GM12878 (cell line): ENCODE data around the gene CNTNAP2. TPM values are rescaled to one million over a fixed set of nuclear protein-coding genes. Genes with fewer than 3 reads are reported as not detected.
A peak's percentile ranks its signal among the peaks of the same experiment; 100 is the strongest.

Source experiments
- ATAC-seq: fragments of 200-7000 bp; cut with Tn5 transposase; 3 replicates; pipeline ENCODE4 v1.9.1; 2020; ENCODE audit warnings: mild to moderate bottlenecking, moderate library complexity
- BruUV-seq: library from RNA; stranded (reverse); fragments of 400-500 nt; replicated peaks from 2 replicates; lab custom pipeline; 2021; lab: Mats Ljungman, UMichigan
- CTCF ChIA-PET: fragments of 300-600 bp; sonication (Branson Sonifier 250); formaldehyde crosslinking; extraction: SDS; loops from one replicate; lab custom pipeline; 2021; ENCODE audit warnings: inconsistent platforms; lab: Yijun Ruan, JAX
- POLR2A ChIA-PET: fragments of 350-600 bp; formaldehyde crosslinking; extraction: SDS; loops from one replicate; lab custom pipeline; 2021; ENCODE audit warnings: inconsistent platforms; lab: Charles Lee
- RAD21 ChIA-PET: fragments of 300-600 bp; sonication (Branson Sonifier 250); formaldehyde crosslinking; loops from one replicate; lab custom pipeline; 2023; ENCODE audit warnings: antibody characterized with exemption; ENCODE audit not compliant: unreplicated experiment; lab: Charles Lee
- SMC1A ChIA-PET: fragments of 300-600 bp; sonication (Branson Sonifier 250); formaldehyde crosslinking; loops from one replicate; lab custom pipeline; 2023; ENCODE audit not compliant: unreplicated experiment, uncharacterized antibody; lab: Charles Lee
- DNase-seq: peaks from one replicate; pipeline ENCODE4 v3.0.0-alpha.2; 2011; ENCODE audit warnings: low read depth, low spot score
- FAIRE-seq: peaks from 3 replicates; lab custom pipeline; 2011; peaks lifted over from hg19 to GRCh38; lab: Jason Lieb, UNC
- H2AFZ ChIP-seq: 2 replicates; pipeline ENCODE4 v1.6.0; 2011; ENCODE audit warnings: low read depth, low read length, control low read depth; ENCODE audit not compliant: control insufficient read depth
- H3K27ac ChIP-seq: 2 replicates; pipeline ENCODE4 v1.5.1; 2011; ENCODE audit warnings: control low read depth; ENCODE audit not compliant: control insufficient read depth, insufficient read depth
- H3K27me3 ChIP-seq, 2 experiments: replicated peaks in 1 of 2; 2 replicates each; pipeline versions ENCODE4 v1.6.0 to v1.6.1; 2011; ENCODE audit warnings: low read length in 1 of 2; ENCODE audit not compliant: control insufficient read depth in 2 of 2, insufficient read depth in 2 of 2
- H3K36me3 ChIP-seq, 2 experiments: 2 replicates each; pipeline ENCODE4 v1.5.1; 2011; ENCODE audit warnings: low read length in 1 of 2; ENCODE audit not compliant: control insufficient read depth in 2 of 2, insufficient read depth in 2 of 2
- H3K4me1 ChIP-seq: 2 replicates; pipeline ENCODE4 v1.6.1; 2011; ENCODE audit warnings: mild to moderate bottlenecking, low read length, moderate library complexity, mixed read lengths; ENCODE audit not compliant: control insufficient read depth, insufficient read depth
- H3K4me2 ChIP-seq: 2 replicates; pipeline ENCODE4 v1.6.0; 2011; ENCODE audit warnings: control low read depth; ENCODE audit not compliant: control insufficient read depth, insufficient read depth
- H3K4me3 ChIP-seq: fragments of 200-600 bp; sonication (generic); 2 replicates; pipeline ENCODE4 v1.5.1; 2016
- H3K79me2 ChIP-seq: 2 replicates; pipeline ENCODE4 v1.6.0; 2011; ENCODE audit warnings: low read length; ENCODE audit not compliant: control insufficient read depth, insufficient read depth
- H3K9ac ChIP-seq: 2 replicates; pipeline ENCODE4 v1.8.0; 2011; ENCODE audit warnings: low read length, control low read depth, mixed read lengths; ENCODE audit not compliant: control insufficient read depth, insufficient read depth
- H3K9me3 ChIP-seq: replicated peaks from 3 replicates; pipeline ENCODE4 v1.5.1; 2011; ENCODE audit warnings: mild to moderate bottlenecking, low read length; ENCODE audit not compliant: control insufficient read depth, insufficient read depth
- H4K20me1 ChIP-seq: 2 replicates; pipeline ENCODE4 v1.6.0; 2011; ENCODE audit not compliant: control insufficient read depth, insufficient read depth
- ATF2 ChIP-seq: IDR thresholded peaks from 2 replicates; pipeline ENCODE4 v1.6.1; 2012; ENCODE audit warnings: low read length, inconsistent platforms
- BHLHE40 ChIP-seq, 2 experiments: fragments of 450-650 bp in 1 of 2; IDR thresholded peaks; 2 replicates each; pipeline ENCODE4 v1.6.1; 2011 to 2017; ENCODE audit warnings: low read depth in 2 of 2, borderline replicate concordance in 1 of 2, improper control_type of control experiment in 1 of 2, low read length in 1 of 2, mild to moderate bottlenecking in 1 of 2
- CBFB ChIP-seq: IDR thresholded peaks from 2 replicates; pipeline ENCODE4 v1.6.1; 2016; ENCODE audit warnings: antibody characterized with exemption, low read depth
- CEBPB ChIP-seq, 2 experiments: fragments of 150-350 bp in 1 of 2; IDR thresholded peaks; 2 replicates each; pipeline ENCODE4 v1.6.1; 2012 to 2014; ENCODE audit warnings: low read depth in 2 of 2, low read length in 2 of 2, borderline replicate concordance in 1 of 2, inconsistent platforms in 1 of 2
- DPF2 ChIP-seq: fragments of 450-650 bp; IDR thresholded peaks from 2 replicates; pipeline ENCODE4 v1.6.1; 2017; ENCODE audit warnings: mild to moderate bottlenecking
- FOS ChIP-seq: IDR thresholded peaks from 3 replicates; pipeline ENCODE4 v1.6.1; 2011; ENCODE audit warnings: borderline replicate concordance; ENCODE audit not compliant: insufficient read length; ENCODE audit errors: extremely low read depth
- IRF4 ChIP-seq: IDR thresholded peaks from 2 replicates; pipeline ENCODE4 v1.6.1; 2011; ENCODE audit warnings: low read depth, low read length
- KLF5 ChIP-seq: fragments of 450-650 bp; IDR thresholded peaks from 2 replicates; pipeline ENCODE4 v1.6.1; 2014; ENCODE audit warnings: mild to moderate bottlenecking; ENCODE audit not compliant: partially characterized antibody
- POU2F2 ChIP-seq: IDR thresholded peaks from 3 replicates; pipeline ENCODE4 v1.6.1; 2011; ENCODE audit warnings: low read depth, mild to moderate bottlenecking, low read length, borderline replicate concordance
- RAD21 ChIP-seq: IDR thresholded peaks from 2 replicates; pipeline ENCODE4 v1.6.1; 2011; ENCODE audit warnings: mild to moderate bottlenecking, low read depth, low read length, moderate library complexity; ENCODE audit not compliant: insufficient read depth
- RELB ChIP-seq: fragments of 450-650 bp; IDR thresholded peaks from 2 replicates; pipeline ENCODE4 v1.6.1; 2017; ENCODE audit warnings: low read depth, mild to moderate bottlenecking, moderate library complexity
- REST ChIP-seq: IDR thresholded peaks from 2 replicates; pipeline ENCODE4 v1.6.1; 2012; ENCODE audit warnings: mild to moderate bottlenecking, low read depth, low read length
- SIN3A ChIP-seq: IDR thresholded peaks from 2 replicates; pipeline ENCODE4 v1.6.1; 2012; ENCODE audit warnings: low read depth, low read length, improper control_type of control experiment
- TARDBP ChIP-seq: IDR thresholded peaks from 2 replicates; pipeline ENCODE4 v1.6.1; 2016; ENCODE audit warnings: borderline replicate concordance
- ZNF687 ChIP-seq: fragments of 450-650 bp; IDR thresholded peaks from 2 replicates; pipeline ENCODE4 v1.6.1; 2017; ENCODE audit warnings: mild to moderate bottlenecking, moderate library complexity
- in situ Hi-C: fragments of 300-500 bp; cut with MboI; formaldehyde crosslinking; loops from 9 replicates; pipeline ENCODE4 v1.14.3; 2018; ENCODE audit warnings: mixed read lengths
- intact Hi-C: fragments of 100-400 bp; cut with micrococcal nuclease; formaldehyde crosslinking; loops from one replicate; pipeline ENCODE4 v1.14.2; 2022; ENCODE audit not compliant: unreplicated experiment
- polyA plus RNA-seq, 11 experiments: library from polyadenylated mRNA; depleted of rRNA in 4 of 11; unstranded in 6 of 11; stranded (reverse) in 5 of 11; fragments of >200 nt; fragmentation: Nextera tagmentation in 4 of 11; fragmentation: Illumina TruSeq in 1 of 11; extraction: Ambion mirVana in 4 of 11; extraction: Trizol in 1 of 11; gene quantifications; 1 replicate in 1 of 11; 2 replicates in 10 of 11; pipeline versions ENCODE4 v1.2.1 to v1.2.3, GENCODE V29; 2011 to 2016; ENCODE audit warnings: inconsistent platforms in 2 of 11, missing spikeins in 2 of 11, low read depth in 1 of 11
- total RNA-seq, 4 experiments: library from RNA; depleted of rRNA in 3 of 4; stranded (reverse); fragments of >200 nt in 3 of 4; fragmentation: Illumina TruSeq in 1 of 4; extraction: Trizol in 1 of 4; gene quantifications; 2 replicates each; pipeline versions ENCODE4 v1.2.1 to v1.2.3, GENCODE V29; 2013 to 2021

Gene CNTNAP2
- total and polyA plus RNA-seq, 10 of the 15 experiments (the other 5 are each of a cell fraction or from before 2014, with no cell fraction given), result 0.03 to 0.08 (median 0.03) TPM; not detected in 7

- Histone ChIP-seq H3K9me3 (no peaks in the 10 kb centered on the region), H3K27me3 (no peaks in the 10 kb centered on the region), H3K4me3 (no peak overlapping the region), H4K20me1 (no peaks in the 10 kb centered on the region), H3K4me2 (no peak overlapping the region), H3K27ac (no peak overlapping the region), H3K9ac (no peak overlapping the region), H3K79me2 (no peaks in the 10 kb centered on the region), H3K36me3 (no peaks in the 10 kb centered on the region), H2AFZ (no peak overlapping the region), H3K4me1 (no peaks in the 10 kb centered on the region)
- no TSS peak for BruUV-seq
- intact Hi-C loops (no loop called here), in situ Hi-C loops (no loop called here)
- RAD21 ChIA-PET, result no interaction called here
- CTCF ChIA-PET, result no interaction called here
- DNase-seq (peak; percentile 2), ATAC-seq (no peak), FAIRE-seq (no peak)
- POLR2A ChIA-PET, result no interaction called here
- SMC1A ChIA-PET, result no interaction called here
- no peak for TF ChIP-seq CBFB
- no peak for TF ChIP-seq ZNF687
- TF ChIP-seq TARDBP, result no peak
- no peak for TF ChIP-seq RELB
- TF ChIP-seq CEBPB (IDR thresholded peaks at IDR 0.05; ENCODE audit: borderline replicate concordance in 1 of 2, low read depth in 2 of 2, low read length in 2 of 2), result no peak
- TF ChIP-seq RAD21, result no peak
- TF ChIP-seq ATF2, result no peak
- no peak for TF ChIP-seq KLF5
- TF ChIP-seq DPF2, result no peak
- TF ChIP-seq POU2F2, result no peak
- no peak for TF ChIP-seq IRF4
- TF ChIP-seq BHLHE40 (IDR thresholded peaks at IDR 0.05; ENCODE audit: borderline replicate concordance in 1 of 2, low read depth in 2 of 2, low read length in 1 of 2), result no peak
- no peak for TF ChIP-seq FOS
- no peak for TF ChIP-seq SIN3A
- TF ChIP-seq REST, result no peak
Observed at GRCh38 chr7:146681487-146681886, 564.9 kb downstream of the CNTNAP2 start.
